HG02970 (cell line): ENCODE results near the gene OXGR1.
"Not testable (repeated sequence)": the region's sequence is repeated elsewhere in the genome, so short reads cannot be mapped to it uniquely, and the experiment has no call there.

Experiments
- ATAC-seq: cut with Tn5 transposase; IDR thresholded peaks from one replicate; pipeline ENCODE4 v1.9.1; 2021; ENCODE audit warnings: mild to moderate bottlenecking, moderate library complexity, moderate number of reproducible peaks; ENCODE audit not compliant: unreplicated experiment, low FRiP score

Gene OXGR1

GRCh38 chr13:96994017-96994857, at the start of gene OXGR1:
Gene OXGR1 (minus strand): TSS chr13:96994476. CDS start chr13:96987759, 6,717 bp downstream.
- ATAC-seq = no peak

- ATAC-seq = no peak
Observed at GRCh38 chr13:97043302-97043701, 49.0 kb upstream of the OXGR1 start.

- ATAC-seq = no peak
Observed at GRCh38 chr13:97030705-97031452, 36.6 kb upstream of the OXGR1 start.

GRCh38 chr13:97028441-97029299, 34.4 kb upstream of the OXGR1 start:
- peak; percentile 55 for ATAC-seq

- ATAC-seq = no peak
Observed at GRCh38 chr13:97027162-97027554, 32.9 kb upstream of the OXGR1 start.

GRCh38 chr13:97026531-97027161, 32.4 kb upstream of the OXGR1 start:
- no peak for ATAC-seq

- not testable (repeated sequence) for ATAC-seq
Observed at GRCh38 chr13:97023812-97024211, 29.5 kb upstream of the OXGR1 start.

- ATAC-seq = no peak
Observed at GRCh38 chr13:97023117-97023516, 28.8 kb upstream of the OXGR1 start.

GRCh38 chr13:97021241-97021640, 27.0 kb upstream of the OXGR1 start:
- no peak for ATAC-seq

GRCh38 chr13:97020689-97021240, 26.5 kb upstream of the OXGR1 start:
- no peak for ATAC-seq

- no peak for ATAC-seq
Observed at GRCh38 chr13:97020194-97020593, 25.9 kb upstream of the OXGR1 start.

- ATAC-seq = no peak
Observed at GRCh38 chr13:97019236-97019635, 25.0 kb upstream of the OXGR1 start.

- peak; percentile 76 for ATAC-seq
Observed at GRCh38 chr13:97018029-97018819, 23.9 kb upstream of the OXGR1 start.

GRCh38 chr13:97017322-97017721, 23.0 kb upstream of the OXGR1 start:
- ATAC-seq = no peak

GRCh38 chr13:97015661-97016350, 21.5 kb upstream of the OXGR1 start:
- ATAC-seq = no peak

- ATAC-seq = no peak
Observed at GRCh38 chr13:97012251-97013048, 18.2 kb upstream of the OXGR1 start.

GRCh38 chr13:97011446-97012131, 17.3 kb upstream of the OXGR1 start:
- ATAC-seq = no peak
